SKM-1 (cell line): Measurements from ENCODE around the gene PTPRN2.
"Not testable (repeated sequence)": the region's sequence is repeated elsewhere in the genome, so short reads cannot be mapped to it uniquely, and the experiment has no call there.

ENCODE experiments used
- DNase-seq: peaks from one replicate; lab custom pipeline; 2025; ENCODE audit not compliant: unreplicated experiment; lab: John Stamatoyannopoulos, UW

PTPRN2 gene

GRCh38 chr7:158519633-158520174, 67.9 kb downstream of the PTPRN2 start:
- DNase-seq, result no peak

GRCh38 chr7:158518980-158519632, 68.5 kb downstream of the PTPRN2 start:
- DNase-seq, result no peak

GRCh38 chr7:158517571-158517970, 70.1 kb downstream of the PTPRN2 start:
- no peak for DNase-seq

GRCh38 chr7:158517072-158517471, 70.6 kb downstream of the PTPRN2 start:
- no peak for DNase-seq

- DNase-seq, result no peak
Measured at GRCh38 chr7:158516524-158516923, 71.1 kb downstream of the PTPRN2 start.

- no peak for DNase-seq
Measured at GRCh38 chr7:158512869-158513268, 74.8 kb downstream of the PTPRN2 start.

- no peak for DNase-seq
Measured at GRCh38 chr7:158512042-158512441, 75.6 kb downstream of the PTPRN2 start.

- no peak for DNase-seq
Measured at GRCh38 chr7:158508802-158509385, 78.7 kb downstream of the PTPRN2 start.

- DNase-seq, result not testable (repeated sequence)
Measured at GRCh38 chr7:158508321-158508720, 79.3 kb downstream of the PTPRN2 start.

- DNase-seq, result no peak
Measured at GRCh38 chr7:158507917-158508316, 79.7 kb downstream of the PTPRN2 start.

GRCh38 chr7:158507175-158507574, 80.4 kb downstream of the PTPRN2 start:
- DNase-seq, result not testable (repeated sequence)

GRCh38 chr7:158506626-158507025, 81.0 kb downstream of the PTPRN2 start:
- no peak for DNase-seq

- no peak for DNase-seq
Measured at GRCh38 chr7:158505683-158506082, 81.9 kb downstream of the PTPRN2 start.

- no peak for DNase-seq
Measured at GRCh38 chr7:158502068-158502750, 85.4 kb downstream of the PTPRN2 start.

GRCh38 chr7:158501393-158502067, 86.1 kb downstream of the PTPRN2 start:
- DNase-seq, result no peak

- no peak for DNase-seq
Measured at GRCh38 chr7:158500651-158501052, 87.0 kb downstream of the PTPRN2 start.

- no peak for DNase-seq
Measured at GRCh38 chr7:158499082-158499455, 88.6 kb downstream of the PTPRN2 start.

GRCh38 chr7:158498443-158499081, 89.1 kb downstream of the PTPRN2 start:
- DNase-seq, result no peak

- no peak for DNase-seq
Measured at GRCh38 chr7:158497627-158498026, 90.0 kb downstream of the PTPRN2 start.

- DNase-seq, result no peak
Measured at GRCh38 chr7:158495786-158496185, 91.8 kb downstream of the PTPRN2 start.

GRCh38 chr7:158495216-158495615, 92.4 kb downstream of the PTPRN2 start:
- no peak for DNase-seq
